K562 (cell line): ENCODE data around the gene MFSD6L. TPM values are rescaled to one million over a fixed set of nuclear protein-coding genes. Genes with fewer than 3 reads are reported as not detected.

Experiments used
- ATAC-seq: fragments of 200-7000 bp; cut with Tn5 transposase; 3 replicates; pipeline ENCODE4 v1.9.1; 2020; ENCODE audit warnings: moderate library complexity
- BruUV-seq: library from RNA; stranded (reverse); fragments of 400-500 nt; replicated peaks from 2 replicates; lab custom pipeline; 2021; lab: Mats Ljungman, UMichigan
- CTCF ChIA-PET: fragments of 300-600 bp; formaldehyde crosslinking; extraction: SDS; loops from one replicate; lab custom pipeline; 2021; ENCODE audit warnings: low intra/inter-chr PET ratio; lab: Yijun Ruan, JAX
- POLR2A ChIA-PET: fragments of 300-600, 350-650 bp; sonication (Branson Sonifier 250); formaldehyde crosslinking; extraction: SDS; loops from one replicate; lab custom pipeline; 2021; ENCODE audit warnings: antibody characterized with exemption, inconsistent platforms; lab: Yijun Ruan, JAX
- DNase-seq, 4 experiments: peaks; one replicate each; pipeline versions ENCODE4 v3.0.0 to v3.0.0-alpha.2; 2011 to 2018; ENCODE audit warnings: low spot score in 3 of 4, mixed read lengths in 3 of 4; ENCODE audit errors: extremely low read depth in 1 of 4
- FAIRE-seq: peaks from 2 replicates; lab custom pipeline; 2011; peaks lifted over from hg19 to GRCh38; lab: Jason Lieb, UNC
- H2AFZ ChIP-seq: 2 replicates; pipeline ENCODE4 v1.6.0; 2011; ENCODE audit warnings: low read depth, low read length, control low read depth, inconsistent platforms
- H3K27ac ChIP-seq: fragments of 200-600 bp; 3 replicates; pipeline ENCODE4 v1.8.0; 2011; ENCODE audit warnings: low read depth, mild to moderate bottlenecking, control low read depth, inconsistent platforms, low read length, moderate library complexity, mixed read lengths; ENCODE audit errors: extremely low read depth
- H3K27me3 ChIP-seq, 2 experiments: fragments of 300-600 bp in 1 of 2; 2 replicates in 1 of 2; 3 replicates in 1 of 2; pipeline versions ENCODE4 v1.6.0 to v1.8.0; 2011; ENCODE audit warnings: inconsistent platforms in 2 of 2, low read length in 2 of 2, mild to moderate bottlenecking in 1 of 2, mixed read lengths in 1 of 2, moderate library complexity in 1 of 2; ENCODE audit not compliant: control insufficient read depth in 2 of 2, insufficient read depth in 2 of 2
- H3K36me3 ChIP-seq: fragments of 300-600 bp; 3 replicates; pipeline ENCODE4 v1.8.0; 2011; ENCODE audit warnings: mild to moderate bottlenecking, low read length, inconsistent platforms; ENCODE audit not compliant: control insufficient read depth, insufficient read depth
- H3K4me1 ChIP-seq, 2 experiments: fragments of 200-600 bp in 1 of 2; replicated peaks in 1 of 2; 2 replicates in 1 of 2; 3 replicates in 1 of 2; pipeline versions ENCODE4 v1.5.1 to v1.8.0; 2011; ENCODE audit warnings: inconsistent platforms in 2 of 2, low read length in 2 of 2, mild to moderate bottlenecking in 1 of 2, mixed read lengths in 1 of 2, moderate library complexity in 1 of 2; ENCODE audit not compliant: control insufficient read depth in 2 of 2, insufficient read depth in 2 of 2
- H3K4me2 ChIP-seq: 2 replicates; pipeline ENCODE4 v1.6.1; 2011; ENCODE audit warnings: low read length, control low read depth, inconsistent platforms, mixed read lengths; ENCODE audit not compliant: insufficient read depth
- H3K4me3 ChIP-seq: fragments of 200-600 bp; sonication (generic), shearing (Covaris generic); 2 replicates; pipeline ENCODE4 v1.5.1; 2016; ENCODE audit warnings: control low read depth, inconsistent platforms
- H3K79me2 ChIP-seq: fragments of 200-600 bp; 3 replicates; pipeline ENCODE4 v1.8.0; 2011; ENCODE audit warnings: low read length, inconsistent platforms; ENCODE audit not compliant: control insufficient read depth, insufficient read depth
- H3K9ac ChIP-seq, 2 experiments: 2 replicates each; pipeline versions ENCODE4 v1.6.0 to v1.6.1; 2011; ENCODE audit warnings: low read depth in 2 of 2, low read length in 2 of 2, control low read depth in 1 of 2, inconsistent platforms in 1 of 2, mild to moderate bottlenecking in 1 of 2, mixed read lengths in 1 of 2; ENCODE audit not compliant: insufficient read depth in 1 of 2
- H3K9me1 ChIP-seq: one replicate; pipeline ENCODE4 v1.6.0; 2011; ENCODE audit warnings: inconsistent platforms, mild to moderate bottlenecking, low read length, moderate library complexity; ENCODE audit not compliant: control insufficient read depth, insufficient read depth
- H3K9me3 ChIP-seq: replicated peaks from 2 replicates; pipeline ENCODE4 v1.5.1; 2011; ENCODE audit warnings: low read depth, low read length, inconsistent platforms; ENCODE audit not compliant: control insufficient read depth, insufficient read depth
- H4K20me1 ChIP-seq: replicated peaks from 2 replicates; pipeline ENCODE4 v1.6.1; 2011; ENCODE audit warnings: low read length, inconsistent platforms, mixed read lengths; ENCODE audit not compliant: control insufficient read depth, insufficient read depth
- ATF6 ChIP-seq: sonication (generic); formaldehyde crosslinking; IDR thresholded peaks from 2 replicates; pipeline ENCODE4 v1.4.0; 2020; ENCODE audit warnings: mild to moderate bottlenecking, missing genetic modification reagents
- GTF2A2 ChIP-seq: IDR thresholded peaks from 2 replicates; pipeline ENCODE4 v1.6.1; 2016; ENCODE audit warnings: mild to moderate bottlenecking, missing genetic modification characterization, missing compliant biosample characterization
- IRF2 ChIP-seq: sonication (generic); formaldehyde crosslinking; IDR thresholded peaks from 2 replicates; pipeline ENCODE4 v1.8.1; 2022; ENCODE audit warnings: mild to moderate bottlenecking, missing genetic modification reagents
- MGA ChIP-seq: fragments of 450-650 bp; IDR thresholded peaks from 2 replicates; pipeline ENCODE4 v1.6.1; 2016; ENCODE audit warnings: mild to moderate bottlenecking, moderate library complexity
- NFE2 ChIP-seq: IDR thresholded peaks from 2 replicates; pipeline ENCODE4 v1.6.1; 2014; ENCODE audit warnings: antibody characterized with exemption, low read depth
- USF2 ChIP-seq: sonication (generic); formaldehyde crosslinking; IDR thresholded peaks from 2 replicates; pipeline ENCODE4 v1.5.0; 2020; ENCODE audit warnings: missing genetic modification reagents
- ZBTB2 ChIP-seq: fragments of 450-650 bp; IDR thresholded peaks from 2 replicates; pipeline ENCODE4 v1.6.1; 2016; ENCODE audit warnings: antibody characterized with exemption
- WGBS: fragments of 100-300 bp; shearing (Covaris generic); methylation state at CpG from one replicate; pipeline ENCODE4 v1.1.6; 2016; ENCODE audit warnings: low coverage, mixed read lengths; ENCODE audit not compliant: insufficient coverage; ENCODE audit errors: missing lambda C conversion rate; 5-methylcytosine and 5-hydroxymethylcytosine counted together
- in situ Hi-C: fragments of 300-500 bp; cut with MboI; formaldehyde crosslinking; loops from 4 replicates; pipeline ENCODE4 v1.15.0; 2018; ENCODE audit warnings: inconsistent platforms, mixed read lengths
- intact Hi-C: fragments of 100-400 bp; cut with micrococcal nuclease; formaldehyde crosslinking; loops from 2 replicates; pipeline ENCODE4 v1.14.2; 2022
- polyA plus RNA-seq, 8 experiments: library from polyadenylated mRNA; depleted of rRNA in 4 of 8; stranded (reverse) in 5 of 8; unstranded in 3 of 8; fragments of >200 nt; fragmentation: Nextera tagmentation in 2 of 8; fragmentation: Illumina TruSeq in 1 of 8; extraction: Ambion mirVana in 2 of 8; extraction: Trizol in 1 of 8; gene quantifications; 2 replicates each; pipeline versions ENCODE4 v1.2.1 to v1.2.3, GENCODE V29; 2011 to 2014; ENCODE audit warnings: inconsistent platforms in 1 of 8, missing spikeins in 1 of 8
- total RNA-seq, 7 experiments: library from RNA; depleted of rRNA in 6 of 7; stranded (reverse); fragments of >200 nt in 6 of 7; fragmentation: Illumina TruSeq in 2 of 7; extraction: Trizol in 2 of 7; gene quantifications; 2 replicates each; pipeline versions ENCODE4 v1.2.1 to v1.2.3, GENCODE V29; 2011 to 2021; ENCODE audit warnings: low replicate concordance in 1 of 7

Gene MFSD6L
- total and polyA plus RNA-seq, 9 of the 15 experiments (the other 6 are each of a cell fraction or from before 2014, with no cell fraction given): not detected

- no peak overlapping the region for H3K4me3 ChIP-seq
- ChIA-PET POLR2A (no interaction called here), CTCF (no interaction called here)
- DNase-seq (no peak), ATAC-seq (no peak), FAIRE-seq (no peak)
- H3K36me3 ChIP-seq: no peaks in the 10 kb centered on the region
- no peak overlapping the region for H2AFZ ChIP-seq
- no peaks in the 10 kb centered on the region for H3K9me3 ChIP-seq
- peaks cover 2 to 6% of the 10 kb centered on the region in 2 experiments; a peak in 1 of 5 replicates for H3K27me3 ChIP-seq
- BruUV-seq: no TSS peak
- no peak overlapping the region for H3K4me2 ChIP-seq
- no peaks in the 10 kb centered on the region for H3K4me1 ChIP-seq
- intact Hi-C loops (no loop called here), in situ Hi-C loops (loop anchor here (25.0 kb wide), 1 partner anchor 720 kb away; no protein-coding TSS in a partner anchor)
- H4K20me1 ChIP-seq: no peaks in the 10 kb centered on the region
- H3K27ac ChIP-seq: no peak overlapping the region
- WGBS: 17% methylated on average over 1 of the region's 1 CpG
- no peaks in the 10 kb centered on the region for H3K79me2 ChIP-seq
- no peaks in the 10 kb centered on the region for H3K9me1 ChIP-seq
- no peak overlapping the region for H3K9ac ChIP-seq
- TF ChIP-seq IRF2 (CRISPR knock-in tag) (no peak), USF2 (CRISPR knock-in tag) (no peak), ZBTB2 (no peak), NFE2 (no peak), ATF6 (CRISPR knock-in tag) (no peak), GTF2A2 (tag) (no peak), MGA (no peak)
These were observed 17.0 kb downstream of the MFSD6L start for GRCh38 chr17:8782176-8782575.
